ENCODE data around the gene ACAD8.
"Not testable (repeated sequence)": the region's sequence is repeated elsewhere in the genome, so short reads cannot be mapped to it uniquely, and the experiment has no call there.

ACAD8 gene

DNA sequence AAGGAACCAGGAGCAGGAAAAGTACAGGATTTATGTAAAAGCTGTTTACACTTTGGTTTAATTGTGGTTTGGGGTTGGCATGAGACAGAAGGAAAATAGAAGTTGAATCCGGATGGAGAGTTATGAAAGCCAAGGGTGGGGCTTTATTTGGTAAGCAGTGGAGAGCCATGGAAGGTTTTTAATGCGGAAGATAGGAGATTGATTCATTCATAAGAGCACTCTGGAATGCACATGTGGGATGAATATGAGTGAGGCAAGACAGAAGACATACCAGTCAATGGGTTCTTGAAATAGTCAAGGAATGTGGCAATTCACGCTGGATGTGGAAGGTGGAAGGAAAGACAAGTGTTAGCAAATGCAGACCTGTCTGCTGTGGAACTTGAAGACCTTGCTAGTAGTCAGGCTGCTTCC lies 13.5 kb downstream of the ACAD8 start:
- no peak for DNase-seq (ENCODE audit: low read depth in 2 of 2)

DNA sequence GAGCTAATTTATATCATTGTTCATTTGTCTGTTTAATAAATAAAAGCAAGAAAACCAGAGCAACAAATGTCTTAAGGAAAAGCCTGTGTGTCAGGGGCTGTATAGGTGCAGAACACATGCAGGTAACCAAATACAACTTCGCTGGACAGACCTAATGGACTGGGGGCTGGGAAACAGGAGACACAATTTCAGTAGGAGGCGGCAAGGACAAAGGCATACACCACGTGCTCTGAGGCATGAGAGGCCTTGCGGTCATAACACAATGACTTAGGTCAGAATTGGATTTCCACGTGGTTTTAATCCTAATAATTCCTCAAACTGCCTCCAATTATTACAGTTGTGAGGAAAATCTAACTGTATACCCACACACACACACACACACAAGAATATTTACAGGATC lies 14.1 kb downstream of the ACAD8 start:
- no peak for DNase-seq (ENCODE audit: low read depth in 2 of 2)

DNA sequence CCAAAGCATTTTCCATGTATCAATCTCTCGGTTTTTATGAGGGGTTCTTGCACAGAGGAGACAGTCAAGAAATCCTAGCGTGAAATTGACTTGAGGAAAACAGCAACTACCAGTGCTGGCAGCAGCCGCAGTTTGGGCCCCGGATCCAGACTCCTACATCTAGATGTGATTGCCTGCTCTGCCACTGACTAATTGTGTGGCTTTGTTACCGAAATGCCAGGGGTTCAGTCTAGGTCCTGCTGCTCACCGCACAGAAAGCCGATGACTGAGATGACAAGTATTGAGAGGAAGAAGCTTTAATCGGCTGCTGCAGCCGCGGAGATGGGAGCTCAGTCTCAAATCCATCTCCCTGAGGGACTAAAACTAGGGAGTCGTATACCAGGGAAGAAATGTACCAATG lies 14.6 kb downstream of the ACAD8 start:
- DNase-seq (ENCODE audit: low read depth in 2 of 2) = no peak

DNA sequence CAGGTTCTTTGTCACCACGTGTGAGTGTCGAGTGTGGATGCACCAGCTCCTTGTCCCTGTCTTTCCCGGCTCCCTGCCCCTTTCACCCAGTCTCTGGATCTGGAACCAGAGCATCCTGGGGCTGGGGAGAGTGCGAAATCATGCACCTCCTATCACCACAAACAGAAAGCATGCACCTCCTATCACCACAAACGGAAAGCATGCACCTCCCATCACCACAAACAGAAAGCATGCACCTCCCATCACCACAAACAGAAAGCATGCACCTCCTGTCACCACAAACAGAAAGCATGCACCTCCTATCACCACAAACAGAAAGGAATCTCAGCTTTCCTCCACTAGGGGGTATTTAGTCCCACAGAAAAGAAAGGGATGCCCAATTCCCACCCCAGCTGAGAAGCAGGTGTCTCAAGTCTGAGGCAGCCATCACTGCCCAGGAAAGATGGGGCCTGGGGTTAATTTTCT lies 16.9 kb downstream of the ACAD8 start:
- no peak for DNase-seq (ENCODE audit: low read depth in 2 of 2)

DNA sequence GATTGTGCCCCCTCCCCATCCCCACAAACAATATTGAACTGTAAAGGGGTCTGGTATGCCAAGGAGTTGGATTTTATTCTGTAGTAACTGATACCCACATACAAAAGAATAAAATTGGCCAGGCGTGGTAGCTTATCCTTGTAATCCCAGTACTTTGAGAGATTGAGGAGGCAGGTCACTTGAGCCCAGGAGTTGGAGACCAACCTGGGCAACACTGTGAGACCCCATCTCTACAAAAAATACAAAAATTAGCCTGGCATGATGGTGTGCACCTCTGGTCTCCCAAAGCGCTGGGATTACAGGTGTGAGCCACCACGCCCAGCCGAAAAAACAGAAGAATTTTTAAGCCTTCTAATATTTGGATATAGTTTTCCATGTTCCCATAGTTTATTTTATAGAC lies 18.6 kb downstream of the ACAD8 start:
- no peak for DNase-seq (ENCODE audit: low read depth in 2 of 2)

DNA sequence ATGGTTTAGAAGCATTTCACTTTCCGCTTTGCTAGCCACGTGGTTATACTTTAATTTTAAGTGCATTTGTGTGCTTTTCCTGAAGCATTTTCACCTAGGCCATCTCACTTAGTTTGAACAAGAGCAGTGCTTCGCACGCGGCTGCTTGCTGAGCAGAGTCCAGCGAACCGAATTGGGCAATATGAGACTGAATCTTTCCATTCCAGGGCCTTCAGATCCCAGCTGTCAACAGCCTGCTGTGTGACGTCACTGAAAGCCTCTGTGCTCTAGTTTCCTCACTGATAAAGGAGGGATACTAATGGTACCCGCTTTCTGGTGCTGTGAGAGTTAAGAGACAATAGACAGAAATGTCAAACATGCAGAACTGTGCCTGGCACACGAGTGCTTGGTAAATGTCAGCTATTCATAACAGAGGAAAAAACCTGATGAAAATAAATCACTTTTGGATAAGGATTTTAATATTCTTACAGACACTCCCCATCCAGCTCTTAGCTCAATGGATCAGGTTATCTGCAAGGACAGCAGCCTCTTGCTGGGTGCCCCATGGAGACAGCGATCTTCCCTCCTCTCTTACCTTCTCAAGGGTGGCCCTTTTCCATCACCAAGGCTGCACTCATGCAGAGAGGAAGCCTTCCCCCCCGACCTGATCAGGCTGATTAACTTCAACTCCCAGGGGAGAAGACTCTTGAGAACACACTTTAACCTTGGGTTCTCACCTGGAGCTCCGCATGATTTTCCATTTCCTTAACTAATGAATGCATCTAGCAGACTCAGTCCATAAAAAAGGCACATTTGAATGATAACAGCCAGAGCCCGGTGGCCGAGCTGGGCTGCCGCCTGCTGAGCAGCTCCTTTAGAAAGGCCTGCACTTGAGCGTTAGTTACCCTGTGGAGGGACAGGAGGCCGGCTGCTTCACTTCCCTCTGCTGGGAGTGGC lies 19.3 kb downstream of the ACAD8 start:
- DNase-seq (ENCODE audit: low read depth in 2 of 2) = no peak

DNA sequence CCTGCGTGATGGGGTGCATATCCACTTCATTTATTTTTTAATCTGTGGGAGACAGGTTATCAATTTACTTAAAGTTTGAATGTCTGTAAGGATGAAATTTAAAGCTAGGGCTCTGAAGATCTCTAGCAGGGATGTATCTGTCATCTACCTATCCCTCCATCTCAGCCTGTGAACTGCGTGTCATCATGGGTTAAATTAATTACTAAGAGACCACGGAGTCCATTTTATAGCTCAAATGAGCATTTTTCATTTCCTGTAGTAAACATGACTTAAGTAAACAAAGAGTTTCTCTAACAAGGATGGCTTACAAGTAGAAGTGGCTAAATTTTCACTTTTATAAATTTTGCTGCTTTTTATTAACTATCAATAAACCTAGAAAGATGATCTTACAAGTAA lies 19.9 kb downstream of the ACAD8 start:
- no peak for DNase-seq (ENCODE audit: low read depth in 2 of 2)

DNA sequence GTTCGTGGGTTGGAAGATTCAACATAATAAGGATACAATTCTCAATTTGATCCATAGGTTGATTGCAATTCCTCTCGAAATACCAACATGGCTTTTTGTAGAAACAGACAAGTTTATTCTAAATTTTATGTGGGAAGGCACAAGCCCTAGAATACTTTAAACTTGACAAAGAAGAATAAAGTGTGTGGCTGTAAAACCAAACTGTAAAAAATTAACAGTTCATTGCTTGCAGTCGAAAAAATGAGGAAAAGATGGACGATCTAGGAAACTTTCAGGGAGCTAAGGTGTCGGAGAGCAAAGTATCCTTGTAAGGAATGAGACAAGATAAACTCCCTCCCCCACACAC lies 21.8 kb downstream of the ACAD8 start:
- no peak for DNase-seq (ENCODE audit: low read depth in 2 of 2)

DNA sequence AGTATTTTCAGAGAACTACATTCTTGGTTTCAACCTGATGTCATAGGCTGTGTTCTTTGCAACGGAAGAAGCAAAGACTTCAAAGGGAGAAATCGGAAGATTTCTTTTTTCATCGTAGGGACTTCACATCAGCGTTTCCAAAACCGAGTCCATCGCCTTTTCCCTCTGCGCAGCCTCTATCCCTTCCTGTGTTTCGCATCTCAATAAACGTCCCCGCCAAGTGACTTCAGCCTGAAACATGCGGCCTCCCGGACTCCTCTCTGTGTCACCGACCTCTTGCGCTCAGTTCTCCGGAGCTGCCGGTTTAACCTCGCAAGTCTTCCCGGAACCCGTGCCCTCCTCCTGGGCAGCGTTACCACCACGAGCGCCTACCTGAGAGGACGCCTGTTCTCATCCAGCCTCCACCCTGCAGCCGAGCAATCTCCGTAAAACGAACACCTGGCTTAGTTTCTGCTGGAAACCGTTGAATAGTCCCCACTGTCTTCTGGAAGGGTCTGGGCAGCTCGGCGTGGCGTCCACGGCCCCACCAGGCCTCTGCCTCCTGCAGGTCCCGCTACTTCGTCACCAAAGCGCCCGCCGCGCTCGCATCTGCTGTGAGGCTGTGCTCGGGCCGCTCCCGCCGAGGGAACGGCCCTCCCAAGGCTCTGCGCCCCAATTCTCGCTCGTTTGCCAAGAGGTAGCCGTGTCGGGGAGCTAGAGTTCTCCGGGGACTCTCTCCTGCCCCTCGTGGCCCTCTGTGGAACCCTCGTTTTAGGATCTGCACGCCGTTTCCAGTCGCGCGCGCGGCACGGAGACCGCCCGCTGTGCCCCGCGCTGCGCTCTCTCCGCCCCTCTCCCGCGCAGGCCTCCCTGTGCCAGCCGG lies 22.4 kb downstream of the ACAD8 start, which contains the start of gene GLB1L3:
Gene GLB1L3 (plus strand): TSS at position 846 of the 862 bp plus-strand sequence. CDS start 362 bp downstream, outside the sequence.
- DNase-seq (ENCODE audit: low read depth in 2 of 2) = peak; percentile 54 to 66

DNA sequence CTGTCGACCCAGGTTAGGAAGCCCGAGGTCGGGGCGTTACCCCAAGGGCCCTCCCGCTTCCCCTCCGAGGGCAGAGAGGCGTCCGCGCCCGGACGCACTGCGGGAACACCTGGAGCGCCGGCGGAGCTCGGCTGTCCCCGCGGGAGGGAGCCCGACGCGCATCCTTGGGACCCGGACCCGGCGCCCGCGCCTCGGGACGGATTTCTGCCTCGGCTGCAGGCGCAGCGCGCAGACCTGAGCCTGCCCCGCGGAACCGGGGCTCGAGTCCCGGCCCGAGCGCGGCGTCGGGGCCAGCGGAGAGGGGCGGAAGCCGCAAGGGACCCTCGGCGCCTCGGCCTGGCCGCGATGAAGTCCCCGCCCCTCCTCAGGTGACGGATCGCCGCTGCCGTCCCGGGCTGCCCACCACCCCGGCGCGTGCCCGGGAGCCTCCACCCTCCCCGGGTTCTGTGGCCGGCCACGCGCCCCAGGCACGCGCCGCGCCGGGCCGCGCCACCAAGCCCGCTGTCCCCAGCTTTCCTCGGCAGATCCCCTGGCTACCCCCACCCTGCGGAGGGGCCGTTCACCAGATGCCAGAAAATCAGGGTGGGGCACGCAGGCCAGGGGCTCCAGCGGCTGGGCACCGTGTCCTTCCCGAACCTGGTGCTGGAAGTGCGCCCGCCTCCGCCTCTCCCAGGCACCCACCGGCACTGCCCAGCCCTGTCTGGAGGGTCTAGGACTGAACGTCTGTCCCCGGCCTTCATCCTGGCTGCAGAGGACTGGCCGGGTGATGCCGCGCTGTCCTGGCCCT lies 23.2 kb downstream of the ACAD8 start:
- DNase-seq (ENCODE audit: low read depth in 2 of 2) = no peak

DNA sequence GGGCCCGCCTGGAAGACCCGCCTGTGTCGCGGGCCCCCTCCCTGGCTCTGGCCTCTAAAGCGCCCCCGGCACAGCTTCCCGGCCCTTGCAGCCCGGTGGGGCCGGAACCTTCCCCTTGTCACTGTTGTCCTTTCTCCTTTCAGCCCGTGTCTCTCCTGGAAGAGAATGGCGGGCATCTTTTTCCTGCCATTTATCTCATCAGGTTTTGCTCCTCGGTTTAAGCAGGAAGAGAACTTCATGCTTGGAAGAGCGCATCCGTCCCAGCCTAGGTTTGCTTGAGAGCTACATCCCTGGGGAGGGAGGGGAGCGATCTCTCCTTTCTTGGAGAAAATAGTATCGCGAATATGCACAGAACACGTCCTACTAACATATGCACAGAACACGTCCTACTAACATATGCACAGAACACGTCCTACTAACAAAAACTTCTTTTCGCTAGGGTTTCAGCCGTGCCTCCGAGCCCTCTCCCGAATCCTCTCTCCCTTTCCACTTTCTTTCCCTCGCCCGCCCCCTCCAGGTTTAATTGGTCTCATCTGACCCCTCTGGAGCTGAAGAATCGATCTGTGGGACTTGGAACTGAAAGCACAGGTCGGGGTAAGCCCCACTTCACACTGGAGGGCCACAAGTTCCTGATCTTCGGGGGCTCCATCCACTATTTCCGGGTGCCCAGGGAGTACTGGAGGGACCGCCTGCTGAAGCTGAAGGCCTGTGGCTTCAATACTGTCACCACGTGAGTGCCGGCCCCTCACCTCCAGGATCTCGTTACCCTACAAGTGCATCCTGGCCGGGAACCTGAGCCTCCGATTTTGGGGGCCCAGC lies 24.0 kb downstream of the ACAD8 start:
- DNase-seq (ENCODE audit: low read depth in 2 of 2) = no peak

DNA sequence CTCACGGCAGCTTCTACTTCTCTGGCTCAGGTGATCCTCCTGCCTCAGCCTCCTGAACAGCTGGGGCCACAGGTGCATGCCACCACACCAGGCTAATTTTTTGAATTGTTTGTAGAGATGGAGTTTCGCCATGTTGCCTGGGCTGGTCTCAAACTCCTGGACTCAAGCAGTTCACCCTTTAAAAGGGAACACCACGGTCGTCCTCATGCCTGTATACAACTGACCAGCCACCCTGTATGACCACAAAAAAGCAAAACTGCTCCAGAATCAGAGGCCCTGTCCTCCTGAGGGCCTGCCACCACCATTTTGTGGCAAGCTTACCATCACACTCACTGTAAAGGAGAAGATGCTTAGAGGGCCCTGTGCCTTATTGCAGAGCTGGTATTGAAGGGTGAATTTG lies 25.0 kb downstream of the ACAD8 start:
- no peak for DNase-seq (ENCODE audit: low read depth in 2 of 2)

DNA sequence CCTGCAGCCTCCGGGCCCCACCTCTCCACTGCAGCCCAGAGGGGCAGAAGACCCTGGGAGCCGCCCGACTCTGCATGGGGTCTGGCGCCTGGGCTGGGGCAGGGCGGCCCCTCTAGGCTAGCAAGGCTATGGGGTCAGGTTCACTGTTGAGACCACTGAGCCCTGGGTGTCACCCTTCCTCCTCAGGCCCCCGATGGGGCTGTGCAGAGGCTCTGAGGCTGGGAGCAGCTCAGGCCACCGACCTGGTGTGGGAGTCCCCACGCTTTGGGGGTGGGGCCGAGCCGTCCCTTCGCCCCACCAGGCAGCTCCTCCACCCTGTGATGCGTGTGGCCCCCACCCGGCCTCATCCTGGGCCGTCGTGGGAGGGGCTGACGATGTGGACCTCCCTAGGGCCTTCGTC lies 28.3 kb downstream of the ACAD8 start:
- DNase-seq (ENCODE audit: low read depth in 2 of 2) = not testable (repeated sequence)

DNA sequence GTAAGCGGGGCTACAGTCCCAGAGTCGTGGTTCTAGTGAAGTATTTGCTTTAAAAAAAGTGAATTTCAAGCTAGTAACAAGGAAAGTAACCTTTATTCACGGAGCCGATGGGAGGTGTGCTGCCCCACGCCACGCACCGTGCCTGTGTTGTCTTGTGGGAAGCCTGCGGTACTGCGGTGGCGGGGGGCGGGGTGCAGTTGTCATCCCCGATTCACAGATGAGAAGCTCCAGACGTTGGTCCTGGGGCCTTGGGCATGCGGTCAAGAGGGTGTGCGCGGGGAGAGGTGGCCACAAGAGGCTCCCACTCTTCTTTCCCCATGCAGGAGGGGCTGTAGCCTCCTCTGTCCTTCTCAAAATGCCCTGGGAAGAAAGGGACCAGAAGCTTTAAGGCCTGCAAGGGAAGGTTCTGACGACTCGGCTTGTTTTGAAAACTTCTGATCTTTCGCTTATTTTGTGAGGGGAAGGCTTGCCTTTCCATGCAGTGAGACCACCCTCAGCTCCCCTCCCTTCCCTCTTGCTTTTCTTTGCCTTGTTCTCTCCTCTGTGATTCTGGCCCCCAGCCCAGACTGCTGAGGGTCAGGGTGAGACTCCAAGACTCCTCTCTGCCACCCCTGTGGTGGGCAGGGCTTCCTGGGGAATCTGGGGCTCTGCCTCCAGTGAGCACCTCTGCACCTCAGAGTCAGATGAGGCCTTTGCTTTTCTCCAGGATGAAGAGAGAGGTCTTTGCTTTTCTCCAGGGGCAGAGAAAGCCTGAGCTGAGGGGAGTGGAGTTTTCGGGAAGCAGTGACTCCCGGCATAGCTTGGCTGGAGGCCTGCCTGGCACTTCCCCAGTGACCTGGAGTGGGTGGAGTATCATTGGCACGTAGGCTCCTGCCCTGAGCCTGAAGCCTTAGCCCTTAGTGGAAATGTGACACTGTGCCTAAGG lies 29.0 kb downstream of the ACAD8 start:
- no peak for DNase-seq (ENCODE audit: low read depth in 2 of 2)

DNA sequence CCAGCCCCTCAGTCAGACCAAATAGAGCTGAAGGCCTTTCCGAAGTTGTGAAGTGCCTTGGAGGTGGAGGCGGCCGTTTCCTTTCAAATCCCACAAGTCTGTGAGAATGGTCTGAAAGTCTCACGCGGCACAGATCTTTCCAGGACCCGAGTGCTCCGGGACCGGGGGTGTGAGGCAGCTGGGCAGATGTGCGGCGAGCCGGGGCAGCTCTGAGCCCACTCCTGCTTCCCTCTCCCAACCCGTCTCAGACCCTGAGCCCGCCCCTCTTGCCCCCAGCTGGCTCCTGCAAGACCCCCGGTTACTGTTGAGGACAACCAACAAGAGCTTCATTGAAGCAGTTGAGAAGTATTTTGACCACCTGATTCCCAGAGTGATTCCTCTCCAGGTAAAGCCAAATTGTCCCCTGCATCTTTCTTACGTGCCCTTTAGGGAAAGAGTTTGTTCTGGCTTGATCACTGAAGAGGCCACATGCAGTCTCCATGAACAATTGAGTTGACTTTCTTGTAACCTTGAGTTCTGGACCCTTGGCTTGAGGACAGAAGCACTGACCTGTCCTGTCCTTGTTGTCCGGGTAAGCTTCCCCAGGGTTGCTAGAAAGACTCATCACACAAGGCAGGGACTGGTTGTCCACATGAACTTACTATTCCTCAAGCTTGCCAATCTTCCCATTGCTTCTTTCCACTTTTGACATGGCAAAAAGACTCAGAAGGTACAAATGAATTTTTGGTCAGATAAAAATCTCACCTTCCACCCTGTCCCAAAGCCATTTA lies 30.3 kb downstream of the ACAD8 start:
- DNase-seq (ENCODE audit: low read depth in 2 of 2) = no peak

DNA sequence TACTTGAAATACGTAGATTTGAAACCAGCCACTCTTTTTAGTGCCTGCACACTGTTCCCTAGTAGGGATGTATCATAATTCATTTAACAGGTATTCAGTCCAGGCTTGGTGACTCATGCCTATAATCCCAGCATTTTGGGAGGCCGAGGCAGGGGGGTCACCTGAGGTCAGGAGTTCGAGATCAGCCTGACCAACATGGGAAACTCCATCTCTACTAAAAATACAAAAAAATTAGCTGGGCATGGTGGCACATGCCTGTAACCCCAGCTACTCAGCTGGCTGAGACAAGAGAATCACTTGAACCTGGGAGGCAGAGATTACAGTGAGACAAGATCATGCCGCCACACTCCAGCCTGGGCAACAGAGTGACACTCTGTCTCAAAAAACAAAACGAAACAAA lies 31.0 kb downstream of the ACAD8 start:
- not testable (repeated sequence) for DNase-seq (ENCODE audit: low read depth in 2 of 2)

DNA sequence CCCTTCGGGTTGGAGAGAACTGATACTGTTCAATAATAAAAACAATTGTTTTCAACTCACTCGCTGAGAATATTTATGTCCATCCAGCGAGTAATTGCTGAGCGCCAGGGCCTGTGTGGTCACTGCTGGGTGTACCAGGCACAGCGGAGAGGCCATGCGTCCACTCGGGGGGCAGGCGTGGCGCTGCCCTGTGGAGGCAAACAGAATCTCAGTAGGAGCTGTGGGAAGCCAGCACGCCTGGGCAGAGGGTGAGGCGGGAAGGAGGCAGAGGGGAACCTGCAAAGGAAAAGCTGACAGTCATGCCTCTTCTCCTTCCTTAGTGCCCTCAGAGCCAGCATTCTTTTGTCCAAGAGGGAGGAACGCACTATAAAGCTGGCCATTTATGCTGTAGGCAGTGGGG lies 34.2 kb downstream of the ACAD8 start:
- no peak for DNase-seq (ENCODE audit: low read depth in 2 of 2)

DNA sequence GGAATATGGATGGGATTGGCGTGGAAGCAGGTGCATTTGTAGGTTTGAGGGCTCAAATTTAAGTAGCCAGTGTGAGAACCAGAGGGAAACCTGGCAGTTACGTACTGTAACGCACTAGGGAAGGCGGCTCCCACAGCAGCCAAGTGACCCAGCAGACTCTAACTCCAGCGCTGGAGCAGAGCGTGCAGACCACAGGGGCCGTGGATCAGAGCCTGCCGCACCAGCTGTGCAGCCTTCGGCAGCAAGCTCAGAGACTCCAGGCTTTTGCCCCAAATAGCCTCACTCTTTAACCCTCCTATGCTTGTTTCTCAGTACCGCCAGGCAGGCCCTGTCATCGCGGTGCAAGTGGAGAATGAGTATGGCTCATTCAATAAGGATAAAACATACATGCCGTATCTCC lies 35.1 kb downstream of the ACAD8 start:
- DNase-seq (ENCODE audit: low read depth in 2 of 2) = no peak

DNA sequence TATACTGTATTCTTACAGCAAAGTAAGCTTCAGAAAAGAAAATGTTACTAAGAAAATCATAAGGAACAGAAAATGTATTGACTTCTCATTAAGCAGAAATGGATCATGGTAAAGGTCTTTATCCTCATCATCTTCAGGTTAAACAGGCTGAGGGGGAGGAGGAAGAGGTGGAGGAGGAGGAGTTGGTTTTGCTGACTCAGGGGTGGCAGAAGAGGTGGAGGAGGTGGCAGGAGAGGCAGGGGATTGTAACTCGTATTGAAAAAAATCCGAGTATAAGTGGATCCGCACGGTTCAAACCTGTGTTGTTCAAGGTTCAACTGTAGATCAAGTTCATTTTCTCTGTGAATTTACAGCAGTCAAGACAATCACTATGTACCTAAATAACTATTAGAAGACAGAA lies 35.8 kb downstream of the ACAD8 start:
- DNase-seq (ENCODE audit: low read depth in 2 of 2) = no peak
